Hepatocyte (in vitro differentiated cells): ENCODE results near the gene CABP1.

ENCODE experiments used
- EZH2 ChIP-seq: fragments of 200-600 bp; sonication (generic); IDR thresholded peaks from 2 replicates; pipeline ENCODE4 v1.6.1; 2016; ENCODE audit warnings: antibody characterized with exemption, mild to moderate bottlenecking, borderline replicate concordance
- EZH2phosphoT487 ChIP-seq: fragments of 200-600 bp; sonication (generic); IDR thresholded peaks from one replicate; pipeline ENCODE4 v1.6.1; 2018; ENCODE audit warnings: antibody characterized with exemption, mild to moderate bottlenecking, low read depth, moderate library complexity; ENCODE audit not compliant: unreplicated experiment, severe bottlenecking
- TF ChIP-seq, protein P1 (sequence below): fragments of 200-600 bp; sonication (generic); IDR thresholded peaks from 2 replicates; pipeline ENCODE4 v1.5.1; 2016; ENCODE audit warnings: antibody characterized with exemption, mild to moderate bottlenecking; ENCODE audit not compliant: poor library complexity

DNA sequence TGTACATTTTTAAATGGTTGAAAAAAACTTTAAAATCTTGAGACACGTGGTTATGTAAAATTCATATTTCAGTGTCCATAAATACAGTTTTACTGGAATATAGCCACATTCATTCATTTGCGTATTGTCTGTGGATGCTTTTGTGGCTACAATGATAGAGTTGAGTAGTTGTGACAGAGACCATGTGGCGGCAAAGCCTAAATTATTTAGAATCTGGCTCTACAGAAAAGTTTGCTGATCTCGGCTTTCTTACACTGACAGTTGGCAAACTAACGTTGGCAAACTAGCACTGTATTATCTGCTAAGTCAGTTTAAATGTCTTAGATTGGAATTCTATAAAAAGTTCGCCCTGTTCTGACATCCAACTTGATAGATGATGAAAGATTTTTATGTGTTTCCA lies 72.2 kb downstream of the CABP1 start:
- TF ChIP-seq, protein P1, sequence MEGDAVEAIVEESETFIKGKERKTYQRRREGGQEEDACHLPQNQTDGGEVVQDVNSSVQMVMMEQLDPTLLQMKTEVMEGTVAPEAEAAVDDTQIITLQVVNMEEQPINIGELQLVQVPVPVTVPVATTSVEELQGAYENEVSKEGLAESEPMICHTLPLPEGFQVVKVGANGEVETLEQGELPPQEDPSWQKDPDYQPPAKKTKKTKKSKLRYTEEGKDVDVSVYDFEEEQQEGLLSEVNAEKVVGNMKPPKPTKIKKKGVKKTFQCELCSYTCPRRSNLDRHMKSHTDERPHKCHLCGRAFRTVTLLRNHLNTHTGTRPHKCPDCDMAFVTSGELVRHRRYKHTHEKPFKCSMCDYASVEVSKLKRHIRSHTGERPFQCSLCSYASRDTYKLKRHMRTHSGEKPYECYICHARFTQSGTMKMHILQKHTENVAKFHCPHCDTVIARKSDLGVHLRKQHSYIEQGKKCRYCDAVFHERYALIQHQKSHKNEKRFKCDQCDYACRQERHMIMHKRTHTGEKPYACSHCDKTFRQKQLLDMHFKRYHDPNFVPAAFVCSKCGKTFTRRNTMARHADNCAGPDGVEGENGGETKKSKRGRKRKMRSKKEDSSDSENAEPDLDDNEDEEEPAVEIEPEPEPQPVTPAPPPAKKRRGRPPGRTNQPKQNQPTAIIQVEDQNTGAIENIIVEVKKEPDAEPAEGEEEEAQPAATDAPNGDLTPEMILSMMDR = no peak
- TF ChIP-seq EZH2 (no peak), EZH2phosphoT487 (no peak)
